ENCODE measurements around the gene ZSCAN18.

DNA sequence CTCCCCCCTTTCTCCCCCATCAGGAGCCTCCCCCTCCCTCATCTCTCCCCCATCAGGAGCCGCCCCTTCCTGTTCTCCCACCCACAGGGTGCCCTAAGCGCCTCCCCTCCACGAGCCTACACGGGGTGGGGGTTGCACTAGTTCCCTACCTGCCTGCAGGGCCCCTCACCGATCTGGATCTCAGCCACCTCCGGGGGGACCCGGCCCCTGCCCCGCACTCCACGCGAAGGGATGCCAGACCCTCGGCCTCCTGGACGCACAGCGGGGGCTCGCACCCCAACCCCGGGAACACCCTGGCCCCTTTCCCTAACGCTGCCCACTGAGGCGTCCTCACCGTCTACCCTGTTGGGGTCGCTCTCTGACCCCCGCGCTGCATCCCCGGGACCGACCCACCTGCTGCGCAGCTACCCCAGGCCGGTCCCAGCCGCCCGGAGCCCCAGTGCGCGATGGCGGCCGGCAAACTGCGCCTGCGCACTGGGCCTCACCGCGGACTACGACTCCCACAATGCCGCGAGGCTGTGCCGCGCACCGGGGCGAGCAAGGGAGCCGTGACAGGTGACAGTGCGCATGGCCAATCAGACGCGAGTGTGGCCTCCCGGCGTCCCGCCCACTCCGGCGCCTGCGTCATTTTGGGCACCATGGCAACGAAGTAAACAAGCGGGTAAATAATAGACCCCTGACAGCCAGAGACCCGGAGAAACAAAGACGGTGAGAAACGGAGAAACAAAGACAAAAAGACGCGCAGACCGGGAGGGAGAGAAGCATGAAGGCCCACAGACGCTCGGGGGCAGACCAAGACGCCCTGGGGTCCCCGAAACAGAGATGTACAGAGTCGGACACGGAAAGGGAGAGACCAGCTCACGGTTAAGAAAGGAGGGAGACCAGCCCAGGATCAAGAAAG is at the start of gene ZSCAN18:
- TF ChIP-seq ZBTB40 (IDR thresholded peaks at IDR 0.05) = no peak
- no peak for TF ChIP-seq ZBTB40 (CRISPR knock-in tag; IDR thresholded peaks at IDR 0.05)
- TF ChIP-seq MTA1 (IDR thresholded peaks at IDR 0.05; ENCODE audit: borderline replicate concordance) = no peak
- 0 out of 2 replicates have a peak, but pooled peaks have one; percentile 22 for TF ChIP-seq ZFX (CRISPR knock-in tag; IDR thresholded peaks at IDR 0.05)
- TF ChIP-seq, protein P1, sequence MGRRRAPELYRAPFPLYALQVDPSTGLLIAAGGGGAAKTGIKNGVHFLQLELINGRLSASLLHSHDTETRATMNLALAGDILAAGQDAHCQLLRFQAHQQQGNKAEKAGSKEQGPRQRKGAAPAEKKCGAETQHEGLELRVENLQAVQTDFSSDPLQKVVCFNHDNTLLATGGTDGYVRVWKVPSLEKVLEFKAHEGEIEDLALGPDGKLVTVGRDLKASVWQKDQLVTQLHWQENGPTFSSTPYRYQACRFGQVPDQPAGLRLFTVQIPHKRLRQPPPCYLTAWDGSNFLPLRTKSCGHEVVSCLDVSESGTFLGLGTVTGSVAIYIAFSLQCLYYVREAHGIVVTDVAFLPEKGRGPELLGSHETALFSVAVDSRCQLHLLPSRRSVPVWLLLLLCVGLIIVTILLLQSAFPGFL (CRISPR knock-in tag; IDR thresholded peaks at IDR 0.05) = no peak
- TF ChIP-seq IRF2 (CRISPR knock-in tag; IDR thresholded peaks at IDR 0.05) = no peak
